Glomerular endothelial cell (primary cell): ENCODE measurements around the gene LIX1L. TPM values are rescaled to one million over a fixed set of nuclear protein-coding genes. Genes with fewer than 3 reads are reported as not detected.
"Not testable (repeated sequence)": the region's sequence is repeated elsewhere in the genome, so short reads cannot be mapped to it uniquely, and the experiment has no call there.

Source experiments
- DNase-seq: peaks from one replicate; pipeline ENCODE4 v3.0.0-alpha.2; 2011; ENCODE audit warnings: low read depth, low spot score; ENCODE audit errors: extremely low read depth
- total RNA-seq: library from RNA; depleted of rRNA; stranded (reverse); fragments of >200 nt; gene quantifications from 2 replicates; pipeline ENCODE4 v1.2.3, GENCODE V29; 2015

The LIX1L gene
- total RNA-seq, 1 donor from 2014 or later: 42.2 TPM

DNA sequence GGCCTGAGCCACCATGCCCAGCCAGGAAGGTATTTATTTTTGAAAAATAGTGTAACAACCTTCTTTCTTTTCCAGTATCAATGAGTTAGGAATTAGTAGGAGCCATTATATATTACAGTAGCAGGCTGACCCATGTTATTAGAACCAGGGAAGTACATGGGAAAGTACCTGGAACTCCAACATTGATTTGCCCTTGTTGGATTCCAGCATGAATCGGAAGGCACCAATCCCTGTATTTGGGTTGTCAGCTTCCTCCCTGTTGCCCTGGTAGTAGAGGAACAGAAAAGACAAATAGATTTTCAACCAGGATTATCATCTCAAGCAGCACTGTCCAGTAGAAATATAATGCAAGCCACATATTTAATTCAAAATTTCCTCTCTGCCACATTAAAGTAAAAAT is 20.4 kb downstream of the LIX1L start:
- DNase-seq: no peak

DNA sequence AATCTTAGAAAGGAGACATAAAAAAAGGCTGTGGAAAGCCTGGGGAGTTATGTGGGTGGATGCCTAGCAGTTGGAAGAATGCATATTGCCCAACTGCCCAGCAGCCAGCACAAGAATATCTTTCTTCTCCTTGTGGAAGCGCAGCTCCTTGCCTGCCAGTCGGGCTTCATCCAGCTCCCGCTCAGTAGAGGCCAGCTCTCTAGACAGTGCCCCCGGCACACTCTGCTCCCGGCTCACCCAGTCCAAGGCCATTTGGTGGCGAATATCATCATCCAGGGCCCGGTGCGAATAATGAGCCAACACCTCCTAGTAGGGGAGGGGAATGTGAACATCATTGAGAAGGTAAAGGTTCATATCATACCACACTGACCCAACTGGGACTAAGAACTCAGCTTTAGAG is 21.6 kb downstream of the LIX1L start:
- DNase-seq: no peak

DNA sequence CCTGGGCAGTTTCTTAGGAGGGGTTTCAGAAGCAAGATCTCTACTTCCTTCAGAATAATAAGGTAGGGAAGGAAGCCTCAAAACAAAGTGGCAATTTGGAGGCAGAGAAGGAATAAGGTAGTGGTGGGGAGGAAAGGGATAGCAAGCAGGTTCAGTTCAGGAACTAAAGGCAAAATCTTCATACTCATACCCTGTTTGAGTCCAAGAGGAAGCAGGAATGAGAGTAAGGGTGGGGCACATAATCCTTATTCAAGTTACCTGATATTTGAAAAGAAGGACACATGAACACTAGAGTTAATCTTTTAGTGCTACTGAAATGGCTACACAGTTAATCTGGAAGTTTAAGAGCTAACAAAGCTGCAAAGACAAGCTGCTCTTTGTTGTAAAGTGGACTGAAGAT is 22.1 kb downstream of the LIX1L start:
- DNase-seq: no peak

DNA sequence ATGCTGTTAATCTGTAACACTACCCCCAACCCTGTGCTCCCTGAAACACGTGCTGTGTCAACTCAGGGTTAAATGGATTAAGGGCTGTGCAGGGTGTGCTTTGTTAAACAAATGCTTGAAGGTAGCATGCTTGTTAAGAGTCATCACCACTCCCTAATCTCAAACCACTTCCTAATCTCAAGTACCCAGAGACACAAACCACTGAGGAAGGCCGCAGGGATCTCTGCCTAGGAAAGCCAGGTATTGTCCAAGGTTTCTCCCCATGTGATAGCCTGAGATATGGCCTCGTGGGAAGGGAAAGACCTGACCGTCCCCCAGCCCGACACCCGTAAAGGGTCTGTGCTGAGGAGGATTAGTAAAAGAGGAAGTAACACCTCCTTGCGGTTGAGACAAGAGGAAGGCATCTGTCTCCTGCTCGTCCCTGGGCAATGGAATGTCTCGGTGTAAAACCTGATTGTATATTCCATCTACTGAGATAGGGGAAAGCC is 25.3 kb downstream of the LIX1L start:
- not testable (repeated sequence) for DNase-seq

DNA sequence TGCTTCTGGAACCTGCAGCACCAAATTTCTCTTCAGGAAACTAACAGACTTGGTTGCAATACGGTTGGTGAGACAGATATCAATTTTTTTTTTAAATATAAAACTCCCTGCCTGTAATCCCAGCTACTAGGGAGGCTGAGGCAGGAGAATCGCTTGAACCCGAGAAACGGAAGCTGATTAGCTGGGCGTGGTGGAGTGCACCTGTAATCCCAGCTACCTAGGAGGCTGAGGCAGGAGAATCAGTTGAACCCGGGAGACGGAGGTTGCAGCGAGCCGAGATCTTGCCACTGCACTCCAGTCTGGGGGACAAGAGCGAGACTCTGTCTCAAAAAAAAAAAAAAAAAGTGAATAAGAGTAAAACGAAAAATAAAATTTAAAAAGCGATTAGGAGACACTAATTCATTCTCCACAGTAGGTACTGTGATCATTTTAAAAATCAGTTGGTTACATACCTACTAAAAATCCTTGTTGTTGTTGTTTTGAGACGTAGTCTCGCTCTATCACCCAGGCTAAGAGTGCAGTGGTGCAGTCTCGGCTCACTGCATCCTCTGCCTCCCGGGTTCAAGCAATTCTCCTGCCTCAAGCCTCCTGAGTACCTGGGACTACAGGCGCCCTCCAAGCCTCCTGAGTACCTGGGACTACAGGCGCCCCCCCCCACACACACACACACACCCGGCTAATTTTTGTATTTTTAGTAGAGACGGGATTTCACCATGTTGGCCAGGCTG is 29.7 kb downstream of the LIX1L start:
- no peak for DNase-seq

DNA sequence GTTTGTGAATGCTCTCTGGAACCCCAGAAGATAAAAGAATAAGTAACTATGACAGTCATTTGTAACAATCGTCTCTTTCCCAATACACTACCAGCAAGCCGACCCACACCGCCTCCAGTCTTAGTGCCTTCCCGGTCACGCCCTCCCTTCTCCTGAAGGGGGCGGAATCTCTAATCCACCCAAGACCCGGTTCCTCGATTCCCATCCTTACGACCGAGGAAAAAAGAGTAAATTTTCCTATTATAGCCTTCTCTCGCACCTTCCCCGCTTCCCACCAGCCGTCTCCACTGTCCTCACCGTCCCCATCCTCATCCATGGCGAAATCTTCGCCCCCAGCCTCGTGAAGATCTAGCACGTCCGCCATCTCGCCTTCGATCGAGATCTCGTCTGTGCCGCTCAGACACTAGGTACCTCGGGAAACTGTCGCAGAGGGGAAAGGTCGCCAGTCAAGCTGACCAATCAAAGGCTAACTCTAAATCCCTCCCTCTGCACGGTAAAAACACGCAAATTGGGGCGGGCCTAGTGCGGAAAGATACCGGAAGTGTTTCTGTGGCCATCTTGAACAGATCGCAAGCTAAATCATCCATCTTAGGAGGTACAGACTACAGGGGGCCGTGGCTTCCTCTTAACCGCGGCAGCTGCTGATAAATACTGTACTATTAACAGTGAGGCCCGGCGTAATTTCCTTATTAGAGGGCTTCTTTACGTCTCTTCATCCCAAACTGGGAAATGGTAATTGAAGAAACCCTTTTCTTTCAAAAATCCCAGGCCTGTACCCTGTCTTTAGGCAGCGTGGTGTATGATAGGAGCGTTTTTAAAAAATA is 30.5 kb downstream of the LIX1L start, which contains the start of gene RBM8A:
Gene RBM8A (minus strand): TSS at position 422 of the 824 bp plus-strand sequence. CDS start 58 bp downstream, at position 364.
- peak; percentile 92 for DNase-seq

DNA sequence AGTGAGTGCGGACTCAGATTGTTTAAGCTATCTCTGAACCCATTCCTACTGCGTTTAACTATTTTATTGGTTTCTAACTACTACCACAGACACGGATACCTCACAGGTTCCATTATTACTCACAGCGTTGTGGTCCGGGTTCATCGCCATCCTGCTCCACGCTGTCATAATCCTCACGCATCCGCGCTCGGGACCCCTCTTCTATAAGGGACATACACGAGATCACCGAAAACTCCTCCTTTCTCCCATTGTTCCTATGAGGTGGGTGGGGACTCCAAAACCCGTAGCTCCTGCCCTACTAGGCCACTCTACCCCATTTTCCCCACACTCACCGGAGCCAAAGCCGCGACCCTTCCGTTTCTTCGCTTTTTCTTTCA is 31.1 kb downstream of the LIX1L start:
- DNase-seq: no peak

DNA sequence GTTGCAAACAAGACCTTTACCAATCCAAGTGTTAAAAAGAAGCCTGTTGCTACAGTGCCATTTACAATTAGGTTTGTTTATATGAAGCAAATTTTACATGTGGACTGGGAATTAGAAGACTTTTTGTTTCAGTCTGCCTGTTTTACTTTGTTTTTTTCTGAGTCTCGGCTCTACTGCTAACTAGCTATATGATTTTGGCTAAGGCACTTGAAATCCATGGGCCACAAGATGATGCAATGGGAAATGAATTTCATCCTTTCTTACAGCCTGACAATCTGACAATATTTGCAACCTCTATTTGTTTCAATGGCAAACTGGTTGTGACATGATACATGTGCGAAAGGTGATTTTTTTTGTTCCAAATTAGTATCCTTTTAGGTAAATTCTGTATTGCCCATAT is 35.6 kb downstream of the LIX1L start:
- DNase-seq: no peak

DNA sequence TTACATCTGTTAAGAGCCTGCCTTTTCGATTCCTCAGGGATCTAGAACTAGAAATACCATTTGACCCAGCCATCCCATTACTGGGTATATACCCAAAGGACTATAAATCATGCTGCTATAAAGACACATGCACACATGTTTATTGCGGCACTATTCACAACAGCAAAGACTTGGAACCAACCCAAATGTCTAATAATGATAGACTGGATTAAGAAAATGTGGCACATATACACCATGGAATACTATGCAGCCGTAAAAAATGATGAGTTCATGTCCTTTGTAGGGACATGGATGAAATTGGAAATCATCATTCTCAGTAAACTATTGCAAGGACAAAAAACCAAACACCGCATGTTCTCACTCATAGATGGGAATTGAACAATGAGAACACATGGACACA is 37.5 kb downstream of the LIX1L start:
- not testable (repeated sequence) for DNase-seq

DNA sequence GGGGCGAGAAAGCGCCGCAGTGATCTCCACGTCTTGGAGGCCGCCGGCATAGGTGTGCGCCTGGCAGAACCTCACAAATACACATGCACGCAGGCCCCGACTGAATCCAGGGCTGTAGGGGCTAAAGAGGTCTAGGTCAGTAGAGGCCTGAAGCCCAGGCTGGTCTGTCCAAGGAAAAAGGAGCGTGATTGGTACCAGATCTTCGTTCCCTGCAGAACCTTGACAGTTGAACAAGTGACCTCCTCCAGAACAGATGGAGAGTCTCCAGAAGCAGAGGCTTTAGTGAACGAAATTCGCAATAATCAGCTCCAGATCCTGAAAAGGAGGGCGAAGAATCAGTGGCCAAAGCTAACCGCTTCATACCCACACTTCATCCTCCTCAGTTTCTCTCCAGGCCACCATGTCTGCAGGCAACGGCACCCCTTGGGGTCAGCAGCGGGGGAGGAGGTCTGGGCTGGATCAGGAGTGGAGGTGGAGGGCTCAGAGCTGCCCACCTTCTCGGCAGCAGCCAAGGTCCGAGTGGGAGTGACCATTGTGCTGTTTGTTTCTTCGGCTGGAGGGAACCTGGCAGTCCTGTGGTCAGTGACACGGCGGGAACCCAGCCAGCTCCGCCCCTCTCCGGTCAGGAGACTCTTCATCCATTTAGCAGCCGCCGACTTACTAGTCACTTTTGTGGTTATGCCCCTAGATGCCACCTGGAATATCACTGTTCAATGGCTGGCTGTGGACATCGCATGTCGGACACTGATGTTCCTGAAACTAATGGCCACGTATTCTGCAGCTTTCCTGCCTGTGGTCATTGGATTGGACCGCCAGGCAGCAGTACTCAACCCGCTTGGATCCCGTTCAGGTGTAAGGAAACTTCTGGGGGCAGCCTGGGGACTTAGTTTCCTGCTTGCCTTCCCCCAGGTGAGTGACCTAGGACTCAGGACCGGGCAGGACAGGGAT is 38.6 kb downstream of the LIX1L start:
- no peak for DNase-seq

DNA sequence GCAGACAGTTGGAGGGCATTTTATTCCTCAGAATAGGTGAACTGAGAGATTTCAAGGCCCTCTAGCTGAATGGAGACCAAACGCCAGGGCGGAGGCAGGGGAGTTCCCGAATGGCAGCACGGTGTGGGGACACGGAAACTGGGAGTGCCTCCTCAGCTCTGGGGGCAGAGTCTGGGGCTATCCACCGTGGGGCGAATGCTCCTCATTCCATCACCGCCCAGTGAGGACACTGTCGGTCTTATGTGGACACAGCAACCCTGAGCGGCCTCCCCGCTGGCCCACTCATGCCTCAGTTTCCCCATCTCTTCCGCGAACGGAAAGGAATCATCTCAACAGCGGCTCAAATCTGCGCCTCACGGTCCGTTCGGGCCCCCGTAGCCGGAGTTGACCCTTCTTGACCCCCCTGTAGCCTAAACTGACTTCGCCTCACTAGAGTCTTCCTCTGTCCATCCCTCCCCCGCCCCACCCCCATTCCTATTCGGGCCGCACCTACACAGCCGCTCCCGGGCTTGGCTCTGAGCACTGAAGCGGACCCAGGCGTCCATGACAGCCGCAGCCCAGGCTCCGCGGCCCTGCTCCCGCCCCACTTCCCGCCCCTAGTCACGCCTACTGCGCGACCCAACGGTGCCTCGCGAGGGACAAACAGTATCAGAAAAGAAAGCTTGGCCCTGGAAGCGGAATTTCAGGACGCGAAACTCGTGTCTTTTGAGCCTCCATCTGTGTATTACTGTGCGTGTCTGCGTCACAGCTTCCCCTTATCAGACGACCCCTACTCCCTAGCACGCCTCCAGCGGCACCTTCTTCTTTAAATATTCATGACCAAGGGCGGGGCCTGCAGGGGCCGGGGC is 39.4 kb downstream of the LIX1L start, which contains the start of gene PEX11B:
Gene PEX11B (minus strand): TSS at position 574 of the 848 bp plus-strand sequence. CDS start 29 bp downstream, at position 545.
- peak; percentile 83 for DNase-seq

DNA sequence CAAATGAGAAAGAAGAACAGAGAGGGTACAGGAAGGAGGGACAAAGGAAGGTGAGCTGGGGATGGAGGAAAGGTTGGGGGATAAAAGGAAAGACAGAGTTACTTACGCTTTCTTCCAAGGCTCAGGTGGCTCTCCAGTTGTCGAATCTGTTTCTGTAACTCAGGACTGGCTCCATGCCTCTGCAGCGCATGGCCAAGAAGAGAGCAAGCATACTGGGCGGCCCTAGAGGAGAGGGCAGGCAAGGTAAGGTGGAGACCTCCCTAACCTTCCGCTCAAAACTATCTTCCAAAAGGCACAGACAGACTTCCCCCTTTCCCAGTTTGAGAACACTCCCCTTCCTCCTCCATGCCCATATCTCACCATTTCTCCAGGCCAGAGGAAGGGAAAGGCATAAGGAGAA is 40.2 kb downstream of the LIX1L start:
- DNase-seq: no peak

DNA sequence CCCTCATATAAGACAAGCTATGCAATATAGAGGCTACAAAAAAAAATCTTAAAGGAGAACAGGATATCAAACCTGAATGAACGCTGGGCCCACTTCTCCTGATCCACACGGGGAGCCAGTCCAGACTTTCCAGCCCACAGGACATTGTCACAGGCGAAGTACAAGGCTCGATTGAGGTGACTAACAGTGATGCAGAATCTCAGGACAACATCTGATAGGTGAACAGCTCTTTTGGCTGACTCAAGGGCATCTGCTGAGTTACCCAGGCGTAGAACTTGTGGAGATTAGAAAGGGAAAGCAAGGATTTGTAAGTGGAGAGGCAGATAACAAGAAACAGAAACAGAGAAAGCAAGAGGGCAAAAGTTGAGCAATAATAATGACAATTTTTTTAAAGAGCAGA is 41.1 kb downstream of the LIX1L start:
- DNase-seq: no peak

DNA sequence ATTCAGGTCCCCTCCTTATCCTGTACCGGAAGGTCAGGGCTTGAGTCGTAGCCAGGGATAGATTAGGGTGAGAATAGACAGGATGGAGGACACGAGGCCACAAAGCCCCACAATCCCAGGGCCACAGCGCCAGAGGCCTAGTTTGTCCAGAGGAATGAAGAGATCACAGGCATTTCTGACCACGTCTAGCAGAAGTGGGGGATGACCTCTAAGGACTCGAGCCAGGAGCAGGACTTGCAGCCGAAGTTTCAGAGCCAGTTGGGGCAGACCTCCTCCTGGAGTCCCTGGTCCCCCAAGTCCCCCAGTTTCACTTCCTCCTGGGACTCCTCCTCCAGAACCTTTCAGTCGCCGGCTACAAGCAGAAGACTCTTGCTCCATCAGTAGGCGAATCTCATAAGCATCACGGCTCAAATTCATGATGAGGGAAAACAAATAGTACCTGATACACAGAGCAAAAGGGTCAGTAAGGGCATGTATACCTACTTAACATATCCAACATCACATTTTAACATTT is 45.6 kb downstream of the LIX1L start:
- no peak for DNase-seq

DNA sequence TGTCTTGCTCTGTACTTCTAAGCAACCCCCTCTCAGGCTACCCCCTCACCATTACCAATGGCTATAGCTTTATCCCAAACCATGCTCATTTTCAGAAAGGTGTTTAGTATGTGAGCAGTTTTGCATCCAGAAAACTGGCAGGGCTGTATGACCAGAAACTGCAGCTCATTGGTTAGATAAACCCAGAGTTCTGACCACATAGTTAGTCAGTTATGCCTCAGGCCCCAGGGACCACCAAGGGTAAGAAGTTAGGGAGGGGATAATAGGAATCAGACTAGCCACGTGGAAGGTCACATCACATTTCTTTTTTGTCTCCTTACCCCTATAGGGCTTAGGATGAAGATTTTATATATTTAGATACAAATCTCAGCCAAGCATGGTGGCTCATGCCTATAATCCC is 49.2 kb downstream of the LIX1L start:
- DNase-seq: no peak

DNA sequence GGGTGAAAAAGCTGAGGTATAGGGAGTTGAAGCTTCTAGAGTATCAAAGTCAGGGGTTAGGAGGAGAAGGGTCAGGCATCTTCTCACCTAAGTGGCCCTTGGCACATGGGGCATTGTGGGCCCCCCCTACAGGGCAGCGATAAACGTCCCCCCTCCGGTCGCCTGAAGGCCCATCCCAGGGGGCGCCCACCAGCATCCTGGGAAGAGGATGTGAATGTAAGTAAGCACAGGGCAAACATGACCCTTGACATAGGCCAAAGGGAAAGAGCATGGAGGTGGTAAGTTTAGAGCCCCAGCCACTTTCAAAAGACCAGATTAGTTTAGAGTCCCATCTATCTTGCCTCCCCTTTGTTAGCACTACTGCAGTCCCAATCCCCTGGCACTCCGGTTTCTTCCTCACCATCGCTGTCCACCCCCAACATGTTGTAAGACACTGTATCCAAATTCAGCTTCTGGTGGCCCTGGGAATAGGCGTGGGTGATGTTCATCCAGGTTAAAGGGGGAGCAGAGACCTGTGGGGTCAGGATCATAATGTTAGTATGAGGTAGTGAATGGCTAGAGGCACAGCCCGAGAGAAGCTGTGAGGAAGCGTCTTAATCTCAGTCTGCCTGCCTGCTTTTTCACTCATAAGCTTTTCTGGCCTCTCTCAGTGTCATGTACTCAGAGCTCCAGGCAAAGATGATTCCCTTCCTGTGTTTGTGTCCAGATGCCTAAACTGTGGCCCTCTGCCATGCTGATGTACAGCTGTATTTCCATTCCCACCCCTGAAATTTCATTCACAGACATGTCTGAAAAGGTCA is 50.7 kb downstream of the LIX1L start:
- DNase-seq: no peak

DNA sequence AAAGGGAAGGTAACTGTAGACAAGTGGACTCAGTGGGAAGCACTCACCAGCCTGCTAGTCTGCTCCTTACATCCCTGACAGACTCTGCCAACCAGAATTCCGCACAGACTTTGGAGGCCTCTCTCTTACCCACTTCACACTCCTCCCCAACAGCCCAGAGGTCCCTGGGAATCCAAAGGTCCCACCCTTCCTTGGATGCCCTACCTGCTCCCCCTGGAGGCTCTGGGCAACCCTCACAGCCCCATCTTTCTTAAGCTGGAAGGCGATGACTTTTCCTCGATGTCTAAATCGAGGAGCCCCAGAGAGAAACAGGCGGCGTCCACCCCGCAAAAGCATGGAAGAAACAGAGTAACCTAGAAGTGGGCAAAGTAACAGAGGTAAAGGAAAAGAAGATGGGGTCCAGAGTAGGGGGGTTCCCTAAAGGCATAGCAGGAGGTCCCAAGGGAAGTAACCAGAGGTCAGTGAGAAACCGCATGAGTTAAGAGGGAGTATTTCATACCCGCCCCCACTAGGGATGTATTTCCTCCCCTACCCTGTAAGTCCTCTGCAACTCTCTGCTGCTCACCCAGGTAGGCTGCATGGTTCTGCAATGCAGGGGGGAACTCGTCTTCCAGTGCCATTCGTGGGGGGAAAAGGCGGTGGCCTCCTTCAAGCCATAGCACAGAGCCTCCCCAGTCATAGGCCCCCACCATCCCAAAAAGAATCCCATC is 56.4 kb downstream of the LIX1L start:
- no peak for DNase-seq

DNA sequence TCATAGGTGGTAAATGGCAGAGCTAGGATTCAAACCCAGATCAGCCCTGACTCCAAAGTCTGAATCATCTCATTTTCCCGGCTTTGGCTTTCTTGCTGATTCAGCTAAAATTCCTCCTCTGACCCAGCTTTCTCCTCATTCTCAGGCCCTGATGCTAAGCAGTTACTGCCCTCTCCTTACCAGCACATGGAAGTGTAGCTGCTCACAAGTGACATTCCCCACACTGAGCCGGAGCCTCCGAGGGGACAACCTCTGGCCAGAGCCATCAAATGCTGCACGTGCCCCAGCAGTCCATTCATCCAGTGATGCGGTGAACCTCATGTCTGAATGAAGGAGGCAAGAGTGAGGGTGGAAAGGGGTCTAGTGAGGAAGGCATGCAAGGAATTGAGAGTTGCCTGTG is 59.1 kb downstream of the LIX1L start:
- no peak for DNase-seq
